Endothelial cell of umbilical vein (primary cell): ENCODE measurements around the gene ASAP2. TPM values are rescaled to one million over a fixed set of nuclear protein-coding genes. Genes with fewer than 3 reads are reported as not detected.

Source experiments
- BruUV-seq: library from RNA; stranded (reverse); fragments of 400-500 nt; replicated peaks from 2 replicates; lab custom pipeline; 2021; lab: Mats Ljungman, UMichigan
- CTCF ChIA-PET: fragments of 300-600, 350-600 bp; sonication (Branson Sonifier 250); formaldehyde crosslinking; loops from one replicate; lab custom pipeline; 2021; ENCODE audit warnings: antibody characterized with exemption, inconsistent platforms; lab: Charles Lee
- POLR2A ChIA-PET: fragments of 300-600, 350-600 bp; sonication (Branson Sonifier 250); formaldehyde crosslinking; loops from one replicate; lab custom pipeline; 2021; ENCODE audit warnings: antibody characterized with exemption, inconsistent platforms; lab: Charles Lee
- DNase-seq: peaks from one replicate; pipeline ENCODE4 v3.0.0-alpha.2; 2011; ENCODE audit warnings: low read depth, low spot score
- FAIRE-seq: peaks from 2 replicates; lab custom pipeline; 2011; peaks lifted over from hg19 to GRCh38; lab: Jason Lieb, UNC
- H2AFZ ChIP-seq: 2 replicates; pipeline ENCODE4 v1.6.0; 2012; ENCODE audit warnings: low read depth, low read length, control low read depth, inconsistent platforms
- H3K27ac ChIP-seq: 2 replicates; pipeline ENCODE4 v1.5.1; 2011; ENCODE audit warnings: low read depth, mild to moderate bottlenecking, control low read depth, low read length, moderate library complexity; ENCODE audit not compliant: insufficient read depth
- H3K27me3 ChIP-seq, 2 experiments: 2 replicates each; pipeline versions ENCODE4 v1.6.0 to v1.6.1; 2011; ENCODE audit warnings: low read length in 2 of 2, mixed read lengths in 1 of 2; ENCODE audit not compliant: control insufficient read depth in 2 of 2, insufficient read depth in 2 of 2
- H3K36me3 ChIP-seq, 2 experiments: 2 replicates in 1 of 2; 3 replicates in 1 of 2; pipeline ENCODE4 v1.5.1; 2011; ENCODE audit warnings: low read length in 2 of 2, mild to moderate bottlenecking in 1 of 2, moderate library complexity in 1 of 2; ENCODE audit not compliant: control insufficient read depth in 2 of 2, insufficient read depth in 2 of 2; ENCODE audit errors: extremely low read depth in 1 of 2
- H3K4me1 ChIP-seq: 3 replicates; pipeline ENCODE4 v1.5.1; 2011; ENCODE audit warnings: mild to moderate bottlenecking, low read length; ENCODE audit not compliant: control insufficient read depth, insufficient read depth; ENCODE audit errors: extremely low read depth
- H3K4me2 ChIP-seq: 2 replicates; pipeline ENCODE4 v1.6.1; 2011; ENCODE audit warnings: low read length, control low read depth, mixed read lengths; ENCODE audit not compliant: insufficient read depth
- H3K4me3 ChIP-seq, 3 experiments: fragments of 200-600 bp in 1 of 3; sonication (generic), shearing (Covaris generic) in 1 of 3; replicated peaks in 1 of 3; 2 replicates each; pipeline ENCODE4 v1.5.1; 2011 to 2016; ENCODE audit warnings: control low read depth in 3 of 3, low read length in 3 of 3, mild to moderate bottlenecking in 2 of 3, inconsistent platforms in 1 of 3, low read depth in 1 of 3, moderate library complexity in 1 of 3; ENCODE audit not compliant: insufficient read depth in 1 of 3
- H3K79me2 ChIP-seq: 2 replicates; pipeline ENCODE4 v1.6.0; 2012; ENCODE audit warnings: low read length, inconsistent platforms; ENCODE audit not compliant: control insufficient read depth, insufficient read depth
- H3K9ac ChIP-seq: replicated peaks from 2 replicates; pipeline ENCODE3; 2011; ENCODE audit warnings: low read length, control low read depth; ENCODE audit not compliant: insufficient read depth; ENCODE audit errors: extremely low read depth
- H3K9me1 ChIP-seq: replicated peaks from 3 replicates; pipeline ENCODE4 v1.6.0; 2011; ENCODE audit warnings: mild to moderate bottlenecking, low read length; ENCODE audit not compliant: control insufficient read depth, insufficient read depth; ENCODE audit errors: extremely low read depth
- H3K9me3 ChIP-seq: replicated peaks from 2 replicates; pipeline ENCODE4 v1.5.1; 2012; ENCODE audit warnings: low read length, inconsistent platforms; ENCODE audit not compliant: control insufficient read depth, insufficient read depth
- H4K20me1 ChIP-seq: replicated peaks from 2 replicates; pipeline ENCODE3; 2011; ENCODE audit warnings: mild to moderate bottlenecking, low read length; ENCODE audit not compliant: control insufficient read depth, insufficient read depth; ENCODE audit errors: extremely low read depth
- EZH2 ChIP-seq: IDR thresholded peaks from 2 replicates; pipeline ENCODE4 v1.6.1; 2012; ENCODE audit warnings: borderline replicate concordance, low read depth, mild to moderate bottlenecking, moderate library complexity, low read length, inconsistent platforms; ENCODE audit not compliant: severe bottlenecking
- FOS ChIP-seq: IDR thresholded peaks from 2 replicates; pipeline ENCODE4 v1.6.1; 2011; ENCODE audit warnings: mild to moderate bottlenecking, low read length, moderate library complexity, borderline replicate concordance; ENCODE audit not compliant: insufficient read depth
- GATA2 ChIP-seq: IDR thresholded peaks from 2 replicates; pipeline ENCODE4 v1.7.0; 2011; ENCODE audit warnings: low read depth, mild to moderate bottlenecking, moderate library complexity, mixed read lengths, low read length; ENCODE audit not compliant: insufficient read length, insufficient read depth
- JUN ChIP-seq: IDR thresholded peaks from 2 replicates; pipeline ENCODE4 v1.6.1; 2011; ENCODE audit warnings: borderline replicate concordance, low read depth; ENCODE audit not compliant: insufficient read length, insufficient read depth
- MYC ChIP-seq: IDR thresholded peaks from one replicate; pipeline ENCODE4 v1.6.1; 2011; ENCODE audit warnings: mild to moderate bottlenecking, low read depth, low read length
- POLR2A ChIP-seq: IDR thresholded peaks from 2 replicates; pipeline ENCODE4 v1.6.1; 2012; ENCODE audit warnings: low read depth, mild to moderate bottlenecking, control low read depth, low read length
- POLR2AphosphoS5 ChIP-seq: IDR thresholded peaks from 2 replicates; pipeline ENCODE4 v1.6.1; 2012; ENCODE audit warnings: low read depth, mild to moderate bottlenecking, control low read depth, low read length, moderate library complexity; ENCODE audit not compliant: insufficient read depth
- dilution Hi-C: fragments of 300-500 bp; cut with MboI; formaldehyde crosslinking; loops from one replicate; pipeline ENCODE4 v1.15.0; 2019; ENCODE audit warnings: low sequenced_read_pairs; ENCODE audit not compliant: extremely low pct_ligation_motif_present
- intact Hi-C: fragments of 100-400 bp; cut with micrococcal nuclease; formaldehyde crosslinking; loops from one replicate; pipeline ENCODE4 v1.10.0; 2022
- polyA plus RNA-seq, 4 experiments: library from polyadenylated mRNA; depleted of rRNA in 3 of 4; stranded (reverse) in 3 of 4; unstranded in 1 of 4; fragments of >200 nt; gene quantifications; 2 replicates each; pipeline versions ENCODE4 v1.2.1 to v1.2.3, GENCODE V29; 2011 to 2012; ENCODE audit warnings: missing spikeins in 1 of 4
- total RNA-seq: library from RNA; stranded (reverse); gene quantifications from 2 replicates; pipeline ENCODE4 v1.2.3, GENCODE V29; 2021
- TF ChIP-seq, protein P1 (sequence below): IDR thresholded peaks from 2 replicates; pipeline ENCODE4 v1.6.1; 2011; ENCODE audit not compliant: insufficient read depth, insufficient read length
- TF ChIP-seq, protein P2 (sequence below), 2 donors: IDR thresholded peaks; 1 replicate in 1 of 2; 2 replicates in 1 of 2; pipeline ENCODE4 v1.5.1; 2011; ENCODE audit warnings: low read length in 2 of 2, mild to moderate bottlenecking in 2 of 2, moderate library complexity in 2 of 2, control low read depth in 1 of 2, inconsistent platforms in 1 of 2, low read depth in 1 of 2; ENCODE audit not compliant: insufficient read depth in 1 of 2; ENCODE audit errors: extremely low read depth in 1 of 2

ASAP2 gene
- total and polyA plus RNA-seq, 2 donors (not counting 3 experiments of a cell fraction or from before 2014, with no cell fraction given) = 31.1 to 79.2 TPM

DNA sequence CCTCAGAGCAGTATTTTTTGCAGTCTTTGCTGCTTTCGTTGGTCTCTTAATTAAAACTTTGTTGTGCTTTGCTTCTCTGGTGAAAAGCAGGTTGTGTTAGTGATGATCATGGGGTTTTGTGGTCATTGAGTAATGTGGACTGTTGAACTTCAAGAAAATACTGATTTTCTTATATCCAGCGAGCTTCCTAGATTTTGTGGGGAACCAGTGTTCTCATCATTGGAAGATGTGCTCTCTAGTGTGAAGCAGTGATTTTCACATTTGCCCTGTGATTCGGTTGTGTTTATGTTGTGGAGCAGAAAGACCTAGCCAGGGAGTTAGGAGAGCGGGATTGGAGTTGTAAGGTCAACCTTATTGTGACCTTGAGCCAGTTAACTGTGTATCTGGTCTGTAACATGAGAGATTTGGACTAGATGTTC is 12.4 kb downstream of the ASAP2 start:
- H3K9me3 ChIP-seq = no peaks in the 10 kb centered on the region
- H3K36me3 ChIP-seq = no peaks in the 10 kb centered on the region
- TF ChIP-seq, protein P1, sequence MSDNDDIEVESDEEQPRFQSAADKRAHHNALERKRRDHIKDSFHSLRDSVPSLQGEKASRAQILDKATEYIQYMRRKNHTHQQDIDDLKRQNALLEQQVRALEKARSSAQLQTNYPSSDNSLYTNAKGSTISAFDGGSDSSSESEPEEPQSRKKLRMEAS = no peak
- TF ChIP-seq, protein P2, sequence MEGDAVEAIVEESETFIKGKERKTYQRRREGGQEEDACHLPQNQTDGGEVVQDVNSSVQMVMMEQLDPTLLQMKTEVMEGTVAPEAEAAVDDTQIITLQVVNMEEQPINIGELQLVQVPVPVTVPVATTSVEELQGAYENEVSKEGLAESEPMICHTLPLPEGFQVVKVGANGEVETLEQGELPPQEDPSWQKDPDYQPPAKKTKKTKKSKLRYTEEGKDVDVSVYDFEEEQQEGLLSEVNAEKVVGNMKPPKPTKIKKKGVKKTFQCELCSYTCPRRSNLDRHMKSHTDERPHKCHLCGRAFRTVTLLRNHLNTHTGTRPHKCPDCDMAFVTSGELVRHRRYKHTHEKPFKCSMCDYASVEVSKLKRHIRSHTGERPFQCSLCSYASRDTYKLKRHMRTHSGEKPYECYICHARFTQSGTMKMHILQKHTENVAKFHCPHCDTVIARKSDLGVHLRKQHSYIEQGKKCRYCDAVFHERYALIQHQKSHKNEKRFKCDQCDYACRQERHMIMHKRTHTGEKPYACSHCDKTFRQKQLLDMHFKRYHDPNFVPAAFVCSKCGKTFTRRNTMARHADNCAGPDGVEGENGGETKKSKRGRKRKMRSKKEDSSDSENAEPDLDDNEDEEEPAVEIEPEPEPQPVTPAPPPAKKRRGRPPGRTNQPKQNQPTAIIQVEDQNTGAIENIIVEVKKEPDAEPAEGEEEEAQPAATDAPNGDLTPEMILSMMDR (IDR thresholded peaks at IDR 0.05; ENCODE audit: extremely low read depth in 1 of 2, insufficient read depth in 1 of 2, low read depth in 1 of 2, low read length in 2 of 2) = no peak
- no peak for TF ChIP-seq GATA2
- no peak for TF ChIP-seq MYC
- TF ChIP-seq POLR2AphosphoS5 = no peak
- TF ChIP-seq FOS = no peak
- no peak for TF ChIP-seq EZH2
- no peak for TF ChIP-seq JUN
- TF ChIP-seq POLR2A = no peak
- no peak overlapping the region for H3K4me3 ChIP-seq
- H3K79me2 ChIP-seq = peaks cover 96% of the 10 kb centered on the region
- peaks cover 31% of the 10 kb centered on the region for H3K4me1 ChIP-seq
- no peaks in the 10 kb centered on the region for H4K20me1 ChIP-seq
- no peak overlapping the region for H2AFZ ChIP-seq
- ChIA-PET CTCF (interaction anchor here (1.1 to 1.9 kb wide), 3 partner anchors 11 to 16 kb away, joined by 4 to 8 read pairs (median 6); no protein-coding TSS in a partner anchor), POLR2A (interaction anchor here (0.6 kb wide), 1 partner anchor 11 kb away, joined by 5 read pairs; no protein-coding TSS in a partner anchor)
- intact Hi-C loops = loop anchor here (1.0 kb wide), 1 partner anchor 8 kb away; no protein-coding TSS in a partner anchor
- dilution Hi-C loops = no loop called here
- BruUV-seq = no TSS peak
- FAIRE-seq (no peak), DNase-seq (no peak)
- H3K27me3 ChIP-seq = no peaks in the 10 kb centered on the region
- no peak overlapping the region for H3K27ac ChIP-seq
- no peaks in the 10 kb centered on the region for H3K9me1 ChIP-seq
- no peak overlapping the region for H3K4me2 ChIP-seq
- H3K9ac ChIP-seq = no peak overlapping the region
